Activated effector memory CD4-positive, alpha-beta T cell treated with Interleukin-2 at 50 U/mL for 16 hours (primary cell): ENCODE measurements around the gene SRMS.

Experiments used
- DNase-seq: peaks from one replicate; pipeline ENCODE4 v3.0.0-alpha.2; 2020

SRMS gene

GRCh38 chr20:63551068-63551467 lies 3.5 kb upstream of the SRMS start:
- DNase-seq = no peak

DNA sequence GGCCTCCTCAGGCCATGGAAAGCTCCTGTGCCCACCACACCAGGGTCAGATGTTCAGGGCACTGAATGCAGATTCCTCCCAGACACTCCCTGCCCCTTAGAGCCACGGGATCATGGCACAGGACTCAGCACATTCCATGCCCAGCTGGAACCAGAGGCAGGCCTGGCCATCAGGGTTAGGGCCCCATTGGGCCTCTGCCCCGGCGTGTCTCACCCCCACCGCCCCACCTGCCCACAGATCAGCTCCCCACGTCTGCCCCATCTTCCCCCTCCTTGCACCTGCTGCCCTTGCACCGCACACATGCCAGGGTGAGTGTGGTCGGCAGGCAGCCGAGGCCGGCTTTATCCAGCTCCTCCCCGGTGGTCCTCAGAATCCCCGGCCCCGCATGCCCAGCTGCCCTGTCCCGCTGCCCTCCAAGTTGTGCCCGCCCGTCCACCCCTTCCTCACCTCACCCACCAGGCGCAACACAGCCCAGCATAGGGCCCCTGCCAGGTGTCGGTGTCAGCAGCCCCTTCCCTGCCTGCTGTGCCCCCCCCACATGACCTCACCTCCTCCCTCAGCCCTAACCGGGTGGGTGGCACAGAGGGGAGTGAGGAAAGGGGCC lies 2.2 kb upstream of the SRMS start:
- DNase-seq = no peak

DNA sequence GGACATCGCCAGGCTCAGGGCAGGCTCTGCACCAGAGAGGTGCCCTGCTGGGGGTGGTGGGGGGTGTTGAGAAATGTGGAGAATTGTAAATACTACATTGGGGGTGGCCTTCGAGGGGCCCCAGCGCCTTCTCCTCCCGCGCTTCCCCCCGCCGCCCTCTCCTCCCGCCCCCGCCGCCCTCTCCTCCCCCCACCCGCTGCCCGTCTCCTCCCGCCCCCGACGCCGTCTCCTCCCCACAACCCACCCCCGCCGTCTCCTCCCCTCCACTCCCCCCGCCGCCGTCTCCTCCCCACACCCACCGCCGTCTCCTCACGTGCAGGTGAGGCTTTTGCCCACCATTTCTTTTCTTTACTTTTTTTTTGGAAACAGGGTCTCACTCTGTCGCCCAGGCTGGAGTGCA lies 1.5 kb upstream of the SRMS start:
- DNase-seq = no peak

DNA sequence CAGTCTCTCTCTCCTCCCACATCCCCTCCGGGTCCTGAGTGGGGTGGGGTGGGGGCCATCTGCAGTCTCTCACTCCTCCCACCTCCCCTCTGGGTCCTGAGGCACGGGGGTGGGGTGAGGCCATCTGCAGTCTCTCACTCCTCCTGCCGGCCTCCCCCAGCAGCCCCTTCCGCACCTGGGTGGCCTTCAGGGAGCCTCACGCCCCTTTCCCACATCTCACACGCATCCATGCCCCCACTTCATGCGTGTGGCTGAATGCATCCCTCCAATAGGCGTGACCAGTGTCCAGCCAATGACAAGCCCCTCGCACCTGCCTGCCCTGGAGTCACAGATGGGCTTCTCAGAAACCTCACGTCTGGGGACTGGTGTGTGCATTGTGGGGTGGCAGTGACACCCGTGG lies 993 bp upstream of the SRMS start:
- DNase-seq = no peak

DNA sequence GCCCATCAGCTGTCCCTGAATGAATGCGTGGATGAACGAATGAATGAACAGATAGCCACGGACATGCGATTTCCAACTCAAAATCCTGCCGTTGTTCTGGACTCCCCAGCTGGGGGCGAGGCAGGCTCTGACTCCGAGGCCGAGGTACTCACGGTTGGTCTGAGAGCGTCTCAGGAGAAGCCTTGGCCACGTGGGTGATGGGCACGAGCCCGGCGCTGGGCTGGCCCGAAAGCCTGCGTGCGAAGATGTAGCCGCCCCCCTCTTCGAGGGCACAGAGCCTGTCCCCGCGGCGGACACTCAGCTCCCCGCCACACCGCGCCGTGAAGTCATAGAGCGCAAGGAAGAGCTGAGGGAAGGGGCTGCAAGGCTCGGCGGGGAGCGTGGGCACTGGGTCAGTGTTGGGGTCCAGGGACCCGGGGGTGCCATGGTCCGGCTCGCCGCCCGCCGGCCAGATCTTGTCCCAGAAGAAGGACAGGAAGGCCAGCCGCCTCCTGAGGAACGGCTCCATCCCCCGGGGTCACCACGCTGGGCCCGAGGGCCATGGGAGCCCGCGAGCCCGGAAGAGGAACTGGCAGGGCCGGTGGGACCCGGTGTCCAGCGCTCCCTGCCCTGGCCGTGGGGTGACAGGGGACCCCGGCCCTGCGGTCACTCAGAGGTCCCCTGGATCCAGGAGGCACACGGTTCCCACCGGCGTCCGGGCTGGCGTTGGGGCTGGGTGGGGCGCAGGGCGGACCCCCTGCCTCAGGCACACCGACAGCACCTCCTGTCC lies 409 bp downstream of the SRMS start:
- no peak for DNase-seq

- DNase-seq = no peak
Measured at GRCh38 chr20:63546256-63546955, 1.1 kb downstream of the SRMS start.

DNA sequence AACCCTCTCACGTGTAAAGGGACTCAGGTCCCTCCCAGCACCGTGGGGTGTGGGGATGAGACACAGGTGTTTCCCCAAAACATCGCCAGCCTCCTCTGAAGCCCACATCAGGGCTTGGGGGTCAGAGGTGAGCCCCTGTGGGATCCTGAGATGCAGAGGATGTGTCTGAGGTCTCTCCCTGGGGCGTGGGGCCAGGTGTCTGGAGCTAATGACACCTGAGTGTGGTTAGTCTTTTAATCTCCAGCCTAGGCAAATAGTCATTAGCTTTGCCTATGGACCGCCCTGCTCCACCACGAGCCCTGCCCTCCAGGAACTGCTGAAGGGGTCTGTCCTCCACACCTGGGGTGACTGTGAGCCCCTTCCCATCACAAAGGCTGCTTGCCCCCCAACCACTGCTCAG lies 1.7 kb downstream of the SRMS start:
- no peak for DNase-seq

DNA sequence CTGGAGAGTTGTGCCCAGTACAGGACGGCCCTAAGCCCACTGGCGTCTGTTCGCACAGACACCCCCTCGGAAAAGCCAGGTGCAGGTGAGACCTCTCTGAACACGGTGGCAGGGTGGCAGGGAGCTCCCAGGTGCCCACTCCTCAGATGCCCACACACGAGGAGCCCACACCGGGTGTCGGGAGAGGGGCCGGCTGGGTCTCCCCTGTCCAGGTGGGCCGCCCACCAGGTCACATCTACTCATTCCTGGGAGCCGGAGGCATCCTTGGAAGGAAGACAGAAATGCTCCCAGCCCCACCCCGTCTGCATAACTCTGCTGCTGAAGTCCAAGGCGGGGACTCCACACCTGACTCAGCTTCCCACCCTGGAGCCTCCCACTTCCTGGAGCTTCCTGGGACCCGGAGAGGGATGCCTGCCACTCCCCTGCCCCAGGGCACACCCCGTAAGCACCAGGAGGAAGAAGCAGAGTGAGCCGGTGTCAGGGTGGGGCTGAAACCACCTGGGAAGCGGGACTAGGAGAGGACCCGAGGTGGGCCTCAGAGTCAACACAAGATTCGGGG lies 2.5 kb downstream of the SRMS start:
- no peak for DNase-seq

GRCh38 chr20:63544241-63544957 lies 3.1 kb downstream of the SRMS start:
- no peak for DNase-seq

DNA sequence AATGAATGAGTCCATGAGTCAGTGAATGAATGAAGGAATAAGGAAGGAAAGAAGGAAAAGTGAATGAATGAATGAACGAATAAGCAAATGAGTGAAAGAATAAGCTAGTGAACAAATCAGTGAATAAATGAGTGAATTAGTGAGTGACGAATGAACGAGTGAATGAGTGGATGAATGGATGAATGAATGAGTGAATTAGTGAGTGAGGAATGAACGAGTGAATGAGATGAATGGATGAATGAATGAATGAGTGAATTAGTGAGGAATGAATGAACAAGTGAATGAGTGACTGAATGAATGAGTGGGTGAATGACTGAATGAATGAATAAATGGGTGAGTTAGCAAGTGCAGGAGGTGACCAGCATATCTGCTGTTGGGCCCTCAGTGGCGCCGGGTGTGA lies 3.8 kb downstream of the SRMS start:
- no peak for DNase-seq

GRCh38 chr20:63543131-63543530 lies 4.4 kb downstream of the SRMS start:
- no peak for DNase-seq

DNA sequence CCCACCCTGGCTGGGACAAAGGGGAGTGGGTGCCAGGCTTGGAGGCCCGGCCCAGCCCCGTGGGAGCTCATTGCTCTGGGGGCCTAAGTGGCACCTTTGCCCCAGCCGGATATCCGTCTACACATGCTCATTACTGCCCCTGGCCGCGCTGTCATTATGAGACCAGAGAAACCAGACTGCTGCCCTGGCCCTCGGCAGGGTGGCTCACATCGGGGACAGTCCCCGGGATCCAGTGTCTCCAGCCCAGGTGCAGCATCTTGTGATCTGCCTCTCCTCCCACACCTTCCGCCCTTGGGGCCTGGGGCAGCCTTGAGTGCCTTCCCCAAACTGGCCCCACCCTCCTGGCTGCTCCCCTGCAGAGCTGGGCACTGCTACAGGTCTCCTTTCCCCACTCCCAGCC lies 4.9 kb downstream of the SRMS start:
- DNase-seq = no peak

- DNase-seq = no peak
Measured at GRCh38 chr20:63542031-63542559, 5.5 kb downstream of the SRMS start.

GRCh38 chr20:63541371-63541770 lies 6.2 kb downstream of the SRMS start:
- no peak for DNase-seq

DNA sequence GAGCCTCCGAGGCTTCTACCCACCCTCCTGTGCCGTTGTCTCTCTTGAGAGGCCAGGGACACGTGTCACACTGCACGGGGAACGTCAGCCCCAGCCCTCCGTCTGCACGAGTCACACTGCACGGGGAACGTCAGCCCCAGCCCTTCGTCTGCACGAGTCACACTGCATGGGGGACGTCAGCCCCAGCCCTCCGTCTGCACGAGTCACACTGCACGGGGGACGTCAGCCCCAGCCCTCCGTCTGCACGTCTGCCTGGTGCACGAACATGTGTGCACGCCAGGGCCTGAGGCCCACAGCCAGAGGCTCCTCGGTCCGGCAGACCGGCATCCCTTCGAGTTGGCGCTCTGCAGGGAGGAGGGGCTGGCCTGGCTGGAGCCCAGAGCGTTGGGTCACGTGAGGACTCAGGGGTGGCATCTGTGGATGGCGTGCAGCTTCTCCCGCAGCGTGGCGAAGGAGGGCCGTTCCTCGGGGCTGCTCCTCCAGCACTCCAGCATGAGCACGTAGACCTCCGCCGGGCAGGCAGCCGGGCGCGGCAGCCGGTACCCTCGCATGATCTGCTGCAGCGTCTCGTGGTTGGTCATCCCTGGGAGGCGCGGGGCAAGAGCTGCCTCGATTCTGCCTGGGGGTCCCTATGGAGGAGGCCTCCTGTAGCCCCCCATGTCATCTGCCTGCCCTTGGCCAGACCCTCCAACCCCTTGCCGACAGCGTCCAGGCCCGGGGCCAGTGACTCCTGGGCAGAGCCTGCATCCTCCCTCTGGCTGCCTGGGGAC lies 6.9 kb downstream of the SRMS start:
- DNase-seq = no peak

DNA sequence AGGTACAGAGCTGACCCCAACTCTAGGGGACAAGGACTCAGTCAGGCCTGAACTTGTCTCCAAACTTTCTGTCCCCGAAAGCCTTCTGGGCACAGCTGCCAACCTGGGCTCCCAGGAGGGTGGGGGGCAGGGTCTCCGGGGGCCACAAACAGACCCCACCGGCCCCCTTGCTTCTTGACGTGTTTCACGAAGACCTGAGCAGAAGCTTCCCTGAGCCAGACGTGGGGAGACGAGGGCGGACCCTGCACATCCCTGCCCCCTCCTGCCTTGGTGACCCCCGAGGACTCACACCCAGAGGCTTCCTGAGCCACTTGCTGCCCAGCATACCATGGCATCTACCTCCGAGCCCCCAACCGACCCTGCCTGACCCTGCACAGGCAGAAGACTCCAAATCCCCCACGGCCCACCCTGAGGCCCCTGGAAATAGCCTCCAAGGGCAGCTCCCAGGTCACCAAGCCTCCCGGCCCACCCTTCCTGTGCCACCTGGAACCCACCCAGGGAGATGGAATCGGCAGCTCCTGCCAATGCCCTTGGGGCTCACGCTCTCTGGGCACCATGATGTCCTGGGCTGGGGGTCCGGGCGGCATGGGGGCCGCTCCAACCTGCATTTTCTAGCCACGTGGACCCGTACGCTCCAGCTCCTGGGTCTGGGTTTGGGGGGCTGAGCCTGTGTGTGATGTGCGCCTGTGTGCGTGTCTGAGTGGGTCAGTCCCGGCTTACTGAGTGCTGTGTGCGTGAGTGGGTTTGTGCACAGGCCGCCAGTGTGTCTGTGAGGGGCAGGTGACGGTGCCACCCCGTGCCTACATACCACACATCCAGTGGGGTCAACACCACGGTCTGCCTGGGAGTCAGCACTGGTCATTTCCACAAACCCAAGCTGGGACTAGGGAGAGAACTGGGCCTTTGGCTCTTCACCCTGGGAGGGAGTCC lies 7.8 kb downstream of the SRMS start:
- no peak for DNase-seq

- no peak for DNase-seq
Measured at GRCh38 chr20:63539092-63539430, 8.5 kb downstream of the SRMS start.

- no peak for DNase-seq
Measured at GRCh38 chr20:63538204-63539091, 9.1 kb downstream of the SRMS start.

- peak; percentile 86 for DNase-seq
Measured at GRCh38 chr20:63537525-63538203, 9.9 kb downstream of the SRMS start.
